Muscle layer of colon (tissue), 2 donors: ENCODE measurements around the gene C19orf25.
"Not testable (repeated sequence)": the region's sequence is repeated elsewhere in the genome, so short reads cannot be mapped to it uniquely, and the experiment has no call there.

Experiments used
- H3K27ac ChIP-seq: one replicate; pipeline ENCODE4 v1.7.0; 2013; ENCODE audit warnings: low read depth, mild to moderate bottlenecking, low read length, moderate library complexity
- H3K27me3 ChIP-seq, 2 donors: one replicate each; pipeline ENCODE4 v1.7.0; 2013; ENCODE audit warnings: low read length in 2 of 2, mild to moderate bottlenecking in 2 of 2; ENCODE audit not compliant: insufficient read depth in 2 of 2, control insufficient read depth in 1 of 2
- H3K36me3 ChIP-seq: one replicate; pipeline ENCODE4 v1.7.0; 2013; ENCODE audit warnings: mild to moderate bottlenecking, low read length; ENCODE audit not compliant: insufficient read depth
- H3K4me1 ChIP-seq: one replicate; pipeline ENCODE4 v1.7.0; 2013; ENCODE audit warnings: mild to moderate bottlenecking, low read length; ENCODE audit not compliant: insufficient read depth
- H3K4me3 ChIP-seq, 2 donors: one replicate each; pipeline ENCODE4 v1.7.0; 2013; ENCODE audit warnings: low read length in 2 of 2, low read depth in 1 of 2, mild to moderate bottlenecking in 1 of 2, moderate library complexity in 1 of 2
- H3K9ac ChIP-seq: one replicate; pipeline ENCODE4 v1.7.0; 2013; ENCODE audit warnings: low read length
- H3K9me3 ChIP-seq: one replicate; pipeline ENCODE4 v1.7.0; 2013; ENCODE audit warnings: mild to moderate bottlenecking, low read length
- donor health status: abdominal sarcoma.
- donor health status: Adenocarcinoma of cecum.

C19orf25 gene

DNA sequence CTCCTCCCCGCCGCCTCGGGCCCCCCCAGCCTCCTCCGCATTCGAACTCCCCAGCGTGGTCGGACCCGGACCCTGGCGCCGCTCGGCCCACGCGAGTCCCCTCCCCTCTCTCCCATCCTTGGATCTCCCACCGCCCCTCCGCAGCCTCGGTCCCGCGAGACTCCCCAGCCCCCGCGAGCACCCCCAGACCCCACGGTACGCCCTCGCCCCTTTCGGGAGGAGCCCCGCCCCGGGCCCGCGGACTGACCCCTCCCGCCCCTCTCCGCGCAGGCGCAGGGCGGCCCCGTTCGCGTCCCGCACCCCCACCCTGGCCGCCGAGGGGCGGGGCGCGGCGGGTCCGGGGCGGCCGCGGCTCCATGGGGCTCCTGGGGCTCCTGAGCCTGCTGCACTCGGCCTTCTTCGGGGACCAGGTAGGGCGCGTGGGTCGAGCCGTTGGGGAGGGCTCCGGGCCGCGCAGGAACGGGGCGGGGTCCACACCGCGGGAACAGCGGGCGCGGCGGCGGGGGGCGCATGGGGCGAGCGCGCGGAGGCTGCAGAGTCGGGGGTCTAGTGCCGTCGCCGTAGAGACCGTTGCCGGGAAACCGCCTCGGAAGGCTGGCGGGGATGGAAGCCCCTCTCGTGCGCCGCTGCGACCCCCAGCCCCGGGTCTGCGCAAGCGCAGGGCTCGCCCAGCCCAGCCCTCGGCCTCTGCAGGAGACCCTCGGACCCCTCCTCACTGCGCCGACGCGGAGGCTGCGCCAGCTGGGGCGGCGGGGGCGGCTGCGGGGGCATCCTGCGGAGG is 32.9 kb downstream of the C19orf25 start:
- peaks cover 6% of the 10 kb centered on the region for H3K36me3 ChIP-seq
- H3K9me3 ChIP-seq, result no peaks in the 10 kb centered on the region
- no peak overlapping the region for H3K9ac ChIP-seq
- H3K4me1 ChIP-seq, result peaks cover 8% of the 10 kb centered on the region
- H3K27ac ChIP-seq, result no peak overlapping the region
- no peak overlapping the region for H3K4me3 ChIP-seq
- peaks cover 31 to 61% of the 10 kb centered on the region in 2 donors for H3K27me3 ChIP-seq

DNA sequence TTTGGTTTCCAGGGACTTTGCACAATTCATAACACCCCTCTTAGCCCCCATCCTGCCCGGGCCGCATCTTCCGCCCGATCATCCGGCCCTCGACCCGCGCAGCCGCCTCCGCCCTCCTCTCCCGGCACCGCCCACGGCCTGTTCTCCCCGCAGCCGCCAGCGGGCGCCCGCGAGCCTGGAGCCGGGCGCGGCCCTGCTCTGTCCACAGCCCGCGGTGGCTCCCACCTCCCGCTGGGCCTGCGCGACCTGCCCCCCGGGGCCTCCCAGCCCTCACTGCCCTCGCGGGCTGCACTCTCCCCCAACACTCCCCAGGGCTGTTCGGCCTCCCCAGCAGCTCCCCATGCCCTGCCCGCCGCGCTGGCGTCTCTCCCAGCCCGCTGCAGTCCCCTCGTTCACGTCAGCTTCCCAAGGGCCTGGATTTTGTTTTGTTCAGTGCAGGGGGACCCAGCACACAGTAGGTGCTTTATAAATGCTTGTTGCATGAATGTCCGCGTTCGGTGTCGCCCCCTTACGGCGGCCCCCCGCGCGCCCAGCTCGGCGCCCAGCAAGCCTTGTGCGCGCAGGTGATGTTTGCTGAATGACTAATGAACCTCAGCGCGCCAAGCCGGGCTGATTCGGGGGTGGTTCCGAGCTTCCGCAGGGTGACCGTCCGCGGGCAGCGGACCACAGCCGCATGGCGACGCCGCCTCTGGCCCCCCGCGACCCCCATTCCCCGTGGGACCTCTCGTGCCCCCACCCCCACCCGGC is 33.7 kb downstream of the C19orf25 start:
- Histone ChIP-seq H3K27ac (no peak overlapping the region), H3K9me3 (no peaks in the 10 kb centered on the region), H3K36me3 (peaks cover 14% of the 10 kb centered on the region), H3K27me3 (peaks cover 23 to 53% of the 10 kb centered on the region in 2 donors), H3K4me3 (peak overlapping the region; percentile 25 to 27), H3K4me1 (peaks cover 8% of the 10 kb centered on the region), H3K9ac (no peak overlapping the region)

DNA sequence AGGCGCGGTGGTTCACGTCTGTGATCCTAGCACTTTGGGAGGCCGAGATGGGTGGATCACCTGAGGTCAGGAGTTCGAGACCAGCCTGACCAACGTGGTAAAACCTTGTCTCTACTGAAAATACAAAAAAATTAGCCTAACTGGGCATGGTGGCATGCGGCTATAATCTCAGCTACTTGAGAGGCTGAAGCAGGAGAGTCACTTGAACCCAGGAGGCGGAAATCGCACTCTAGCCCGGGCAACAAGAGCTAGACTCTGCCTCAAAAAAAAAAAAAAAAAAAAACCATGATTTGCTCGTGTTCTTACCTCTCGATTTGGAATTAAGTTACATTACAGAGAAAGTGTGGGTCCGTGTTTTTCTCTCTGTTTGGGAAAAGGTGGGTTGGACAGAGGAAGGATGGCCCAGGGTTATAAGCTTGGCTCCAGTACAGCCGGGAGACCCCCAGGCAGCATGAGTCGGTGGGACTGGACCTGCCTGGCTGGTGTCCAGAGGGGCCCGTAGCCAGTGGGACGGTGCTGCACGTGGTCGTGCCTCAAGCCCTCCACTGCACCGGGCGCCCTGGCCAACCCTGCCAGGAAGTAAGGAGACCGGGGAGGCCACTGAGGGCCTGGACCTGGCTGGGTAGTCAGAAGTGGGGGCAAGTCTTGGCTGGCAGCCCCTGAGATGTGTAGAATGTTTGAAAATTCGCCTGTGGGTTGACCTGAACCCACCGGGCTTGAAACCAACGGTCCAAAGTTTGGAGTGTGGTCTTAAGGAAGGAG is 37.2 kb downstream of the C19orf25 start:
- no peak overlapping the region for H3K4me3 ChIP-seq
- peaks cover 21% of the 10 kb centered on the region for H3K4me1 ChIP-seq
- H3K9me3 ChIP-seq, result no peaks in the 10 kb centered on the region
- H3K36me3 ChIP-seq, result peaks cover 24% of the 10 kb centered on the region
- no peak overlapping the region for H3K9ac ChIP-seq
- H3K27ac ChIP-seq, result no peak overlapping the region
- peaks cover 0 to 18% of the 10 kb centered on the region in 2 donors for H3K27me3 ChIP-seq

DNA sequence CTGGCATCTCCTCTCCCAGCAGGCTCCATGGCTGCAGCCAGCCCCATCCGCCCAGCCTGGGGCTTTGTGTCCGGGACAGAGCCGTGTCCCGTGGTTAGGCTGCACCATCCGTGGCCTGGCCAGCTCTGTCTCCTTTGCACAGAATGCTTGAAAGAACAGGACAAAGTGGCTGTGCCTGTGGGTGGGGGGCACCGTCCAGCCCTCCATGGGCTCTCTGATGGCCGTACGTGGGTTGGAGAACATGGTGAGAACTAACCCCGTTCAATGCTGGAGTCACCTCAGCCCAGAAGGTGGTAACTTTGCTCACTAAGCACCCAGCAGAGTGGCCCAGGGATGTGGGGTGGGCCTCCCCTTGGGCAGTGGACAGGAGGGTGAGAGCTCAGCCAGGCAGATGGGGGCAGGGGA is 38.0 kb downstream of the C19orf25 start:
- H3K36me3 ChIP-seq, result peaks cover 24% of the 10 kb centered on the region
- H3K9ac ChIP-seq, result no peak overlapping the region
- peaks cover 0 to 10% of the 10 kb centered on the region in 2 donors for H3K27me3 ChIP-seq
- H3K4me3 ChIP-seq, result no peak overlapping the region
- peaks cover 21% of the 10 kb centered on the region for H3K4me1 ChIP-seq
- H3K9me3 ChIP-seq, result no peaks in the 10 kb centered on the region
- no peak overlapping the region for H3K27ac ChIP-seq

DNA sequence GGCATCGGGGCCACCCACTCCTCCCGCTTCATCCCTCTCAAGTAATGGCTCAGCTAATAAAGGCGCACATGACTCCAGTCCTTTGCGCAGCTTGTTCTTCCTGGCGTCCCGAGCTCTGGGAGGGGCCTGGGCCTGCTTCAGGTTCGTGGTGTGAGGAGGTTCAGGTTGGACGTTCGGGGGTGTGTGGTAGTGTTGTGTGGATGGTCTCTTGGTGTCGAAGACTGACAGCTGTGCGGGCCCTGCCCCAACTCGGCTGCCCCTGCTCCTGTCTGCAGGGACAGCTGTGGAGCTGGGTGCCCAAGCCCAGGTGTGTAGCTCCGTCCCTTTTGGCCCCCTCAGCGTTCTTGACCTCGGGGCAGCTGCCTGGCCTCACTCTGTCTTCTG is 38.6 kb downstream of the C19orf25 start:
- H3K9me3 ChIP-seq, result no peaks in the 10 kb centered on the region
- no peak overlapping the region for H3K9ac ChIP-seq
- H3K36me3 ChIP-seq, result peaks cover 24% of the 10 kb centered on the region

DNA sequence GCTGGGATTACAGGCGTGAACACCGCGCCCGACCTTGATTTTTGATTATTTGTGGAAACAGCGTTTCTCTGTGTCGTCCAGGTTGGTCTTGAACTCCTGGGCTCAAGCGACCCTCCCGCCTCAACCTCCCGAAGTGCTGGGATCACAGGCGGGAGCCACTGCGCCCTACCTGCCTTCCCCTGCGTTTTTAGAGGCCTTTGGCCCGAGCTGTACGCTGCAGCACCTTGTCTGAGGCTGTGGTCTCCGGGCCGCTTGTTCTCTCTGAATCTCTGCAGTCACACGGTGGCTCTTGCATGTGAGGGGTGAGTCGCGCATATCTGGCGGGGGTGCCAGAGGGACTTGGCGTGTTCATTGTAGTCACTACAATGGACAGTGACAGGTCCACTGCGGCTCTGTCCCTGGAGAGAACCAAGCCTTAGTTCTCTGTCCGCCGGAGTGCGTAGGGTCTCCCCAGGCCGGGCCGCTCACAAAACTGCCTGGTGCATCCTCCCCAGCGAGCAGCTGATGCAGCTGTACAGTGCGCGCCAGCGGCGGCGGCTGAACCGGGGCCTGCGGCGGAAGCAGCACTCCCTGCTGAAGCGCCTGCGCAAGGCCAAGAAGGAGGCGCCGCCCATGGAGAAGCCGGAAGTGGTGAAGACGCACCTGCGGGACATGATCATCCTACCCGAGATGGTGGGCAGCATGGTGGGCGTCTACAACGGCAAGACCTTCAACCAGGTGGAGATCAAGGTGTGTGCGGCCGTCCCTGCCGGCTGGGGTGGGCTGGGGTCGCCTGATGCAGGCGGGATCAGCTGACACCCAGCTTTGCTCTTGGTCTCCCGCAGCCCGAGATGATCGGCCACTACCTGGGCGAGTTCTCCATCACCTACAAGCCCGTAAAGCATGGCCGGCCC is 39.2 kb downstream of the C19orf25 start:
- Histone ChIP-seq H3K36me3 (peaks cover 24% of the 10 kb centered on the region), H3K4me3 (peak overlapping the region; percentile 63 to 87), H3K4me1 (peaks cover 14% of the 10 kb centered on the region), H3K9ac (peak overlapping the region; percentile 50)
- H3K9me3 ChIP-seq, H3K27me3 ChIP-seq, H3K27ac ChIP-seq: not testable (repeated sequence)

More for the DNA sequence above, 38.6 kb downstream of the C19orf25 start:
- H3K27me3 ChIP-seq, result peaks cover 0 to 5% of the 10 kb centered on the region in 2 donors
- H3K4me1 ChIP-seq, result peaks cover 20% of the 10 kb centered on the region
- no peak overlapping the region for H3K4me3 ChIP-seq
- H3K27ac ChIP-seq, result no peak overlapping the region

DNA sequence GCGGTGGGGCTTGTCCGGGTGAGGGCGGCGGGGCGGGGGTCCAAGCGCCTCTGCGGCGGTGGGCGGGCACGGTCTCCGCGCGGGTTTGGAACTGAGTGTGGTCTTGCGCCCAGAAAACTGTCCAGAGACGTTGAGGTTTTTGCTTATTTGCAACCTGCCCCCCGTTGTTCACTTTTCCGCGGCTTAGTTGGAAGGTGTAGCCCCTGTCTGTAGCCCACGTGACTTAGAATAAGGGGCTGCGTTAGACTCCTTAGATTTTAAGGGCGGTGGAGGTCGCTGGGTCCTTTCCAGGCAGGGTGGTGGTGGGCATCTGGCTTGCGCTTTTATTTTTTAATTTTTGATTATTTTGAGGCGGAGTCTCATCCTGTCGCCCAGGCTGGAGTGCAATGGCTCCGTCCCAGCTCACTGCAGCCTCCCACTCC is 40.1 kb downstream of the C19orf25 start:
- Histone ChIP-seq H3K36me3 (peaks cover 27% of the 10 kb centered on the region), H3K27ac (peak overlapping the region; percentile 91), H3K4me3 (peak overlapping the region; percentile 63 to 87), H3K9ac (peak overlapping the region; percentile 50), H3K4me1 (peaks cover 13% of the 10 kb centered on the region), H3K27me3 (no peaks in the 10 kb centered on the region), H3K9me3 (no peaks in the 10 kb centered on the region)

DNA sequence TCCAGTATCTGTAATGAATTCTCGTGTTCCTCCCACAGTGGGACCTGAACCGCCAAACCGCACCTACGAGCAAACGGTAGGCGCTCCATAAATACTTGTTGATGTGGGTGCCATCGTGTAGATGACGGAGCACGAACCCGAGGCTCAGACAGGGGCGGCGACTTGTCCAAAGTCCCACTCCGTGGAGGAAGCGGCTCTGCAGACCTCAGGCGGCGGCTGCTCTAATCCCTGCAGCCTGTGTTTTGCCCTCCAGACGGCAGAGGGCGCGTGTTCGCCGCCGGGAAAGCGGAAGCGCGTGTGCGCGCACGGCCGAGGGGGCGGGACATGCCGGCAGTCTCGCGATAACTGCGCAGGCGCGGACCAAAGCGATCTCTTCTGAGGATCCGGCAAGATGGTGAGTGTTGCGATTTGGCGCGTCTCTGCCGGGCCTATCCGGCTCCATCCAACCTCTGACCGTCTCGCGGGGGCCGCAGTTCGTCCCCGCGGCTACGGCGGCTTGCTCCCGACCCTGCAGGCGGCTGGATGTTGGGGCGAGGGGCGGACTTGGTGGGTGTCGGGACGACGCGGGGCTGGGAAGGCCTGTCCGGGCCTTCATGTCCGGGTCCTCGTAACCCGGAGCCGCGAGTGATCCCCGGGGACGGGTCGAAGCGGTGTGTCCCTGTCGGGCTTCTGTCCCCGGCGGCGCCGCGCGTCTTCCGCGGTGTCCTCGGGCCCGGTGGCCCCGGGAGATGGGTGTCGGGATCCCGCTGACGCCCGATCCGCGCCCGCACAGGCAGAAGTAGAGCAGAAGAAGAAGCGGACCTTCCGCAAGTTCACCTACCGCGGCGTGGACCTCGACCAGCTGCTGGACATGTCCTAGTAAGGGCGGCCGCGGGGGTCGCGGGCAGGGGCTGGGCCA is 40.7 kb downstream of the C19orf25 start, which contains the start of gene RPS15:
Gene RPS15, plus strand, starts transcription at position 362 of the 898 bp plus-strand sequence. Its CDS starts 30 bp downstream, at position 392.
- peaks cover 13% of the 10 kb centered on the region for H3K4me1 ChIP-seq
- no peaks in the 10 kb centered on the region for H3K9me3 ChIP-seq
- peak within 1 kb of the TSS; percentile 50 for H3K9ac ChIP-seq
- no peaks in the 10 kb centered on the region for H3K27me3 ChIP-seq
- peak within 1 kb of the TSS; percentile 63 to 87 for H3K4me3 ChIP-seq
- peaks cover 32% of the 10 kb centered on the region for H3K36me3 ChIP-seq
- peak within 1 kb of the TSS; percentile 91 for H3K27ac ChIP-seq

DNA sequence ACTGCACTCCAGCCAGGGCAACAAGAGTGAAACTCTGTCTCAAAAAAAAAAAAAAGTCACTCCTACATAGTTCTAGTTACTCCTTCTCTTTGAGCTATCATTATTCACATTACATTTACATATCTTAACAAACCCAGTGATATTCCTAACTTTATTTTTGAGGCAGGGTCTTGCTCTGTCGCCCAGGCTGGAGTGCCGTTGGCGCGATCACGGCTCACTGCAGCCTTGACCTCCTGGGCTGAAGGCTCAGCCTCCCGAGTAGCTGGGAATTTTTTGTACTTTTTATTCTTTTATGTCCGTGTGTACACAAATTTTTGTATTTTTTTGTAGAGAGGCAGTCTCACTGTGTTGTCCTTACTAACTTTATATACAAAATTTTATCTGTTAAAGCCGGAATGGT is 41.4 kb downstream of the C19orf25 start:
- H3K9me3 ChIP-seq, result no peaks in the 10 kb centered on the region
- peak overlapping the region; percentile 13 to 32 for H3K4me3 ChIP-seq
- no peaks in the 10 kb centered on the region for H3K27me3 ChIP-seq
- peaks cover 13% of the 10 kb centered on the region for H3K4me1 ChIP-seq
- H3K9ac ChIP-seq, result no peak overlapping the region
- peaks cover 38% of the 10 kb centered on the region for H3K36me3 ChIP-seq
- H3K27ac ChIP-seq, result no peak overlapping the region
